ENCODE measurements around the gene OR4C3. TPM values are rescaled to one million over a fixed set of nuclear protein-coding genes. Genes with fewer than 3 reads are reported as not detected.

OR4C3 gene
- total RNA-seq, 1 experiment from 2014 or later: not detected

GRCh38 chr11:48305923-48306322 lies 18.8 kb upstream of the OR4C3 start, which contains the start of gene OR4S1:
Gene OR4S1, plus strand, starts transcription at chr11:48306223. Its CDS starts 0 bp downstream, at chr11:48306223.
- no peak within 1 kb of the TSS for H3K14ac ChIP-seq (ENCODE audit: insufficient read depth, low read length)
- peaks cover 51% of the 10 kb centered on the region for H3K9me3 ChIP-seq (ENCODE audit: control insufficient read depth, low read depth, low read length)
- no peak within 1 kb of the TSS for H4K5ac ChIP-seq (ENCODE audit: insufficient read length, low read depth, low read length)
- H3T11ph ChIP-seq (ENCODE audit: low read length): no peak within 1 kb of the TSS
- H2BK12ac ChIP-seq (ENCODE audit: insufficient read length, low read depth, low read length): no peak within 1 kb of the TSS
- H3K79me1 ChIP-seq (ENCODE audit: insufficient read depth, low read depth, low read length, poor library complexity, severe bottlenecking): no peaks in the 10 kb centered on the region
- H2AFZ ChIP-seq (ENCODE audit: low read length): no peak within 1 kb of the TSS
- Mint-ChIP-seq H3K9me3 (peaks cover 77 to 81% of the 10 kb centered on the region in 2 experiments), H3K4me1 (no peaks in the 10 kb centered on the region), H3K27me3 (ENCODE audit: low read depth) (no peaks in the 10 kb centered on the region; the same call in 1 of the 2 replicates), H3K4me3 (no peak within 1 kb of the TSS), H3K36me3 (ENCODE audit: insufficient read depth in 1 of 3, low read depth in 3 of 3) (peaks cover 6 to 17% (median 13%) of the 10 kb centered on the region in 3 experiments; a peak in 6 of 7 replicates), H3K27ac (no peak within 1 kb of the TSS)
- H3K18ac ChIP-seq (ENCODE audit: insufficient read length, low read depth, low read length): no peak within 1 kb of the TSS
- H2BK15ac ChIP-seq (ENCODE audit: low read depth, low read length): no peak within 1 kb of the TSS
- TF ChIP-seq CTCF (conservative IDR thresholded peaks at IDR 0.05): no peak
- H2BK5ac ChIP-seq (ENCODE audit: insufficient read length, low read length): no peak within 1 kb of the TSS
- no peak within 1 kb of the TSS for H2AK5ac ChIP-seq (ENCODE audit: insufficient read length, low read length)
- H3K23ac ChIP-seq (ENCODE audit: insufficient read length, low read depth, low read length): no peak within 1 kb of the TSS
- no peak within 1 kb of the TSS for H3K27ac ChIP-seq (ENCODE audit: insufficient read length, low read depth, low read length)
- H4K20me1 ChIP-seq (ENCODE audit: control insufficient read depth, insufficient read depth, insufficient read length): no peaks in the 10 kb centered on the region
- H3K9ac ChIP-seq (ENCODE audit: extremely low read depth, insufficient read length, low read length): no peak within 1 kb of the TSS
- H3K23me2 ChIP-seq (ENCODE audit: insufficient read length, low read depth, low read length, poor library complexity, severe bottlenecking): no peaks in the 10 kb centered on the region
- H3K79me2 ChIP-seq (ENCODE audit: insufficient read depth, low read length): no peaks in the 10 kb centered on the region
- no peak within 1 kb of the TSS for H2BK120ac ChIP-seq (ENCODE audit: low read depth, low read length, poor library complexity, severe bottlenecking)
- no peak within 1 kb of the TSS for H3K4ac ChIP-seq (ENCODE audit: low read depth, low read length)
- no peak within 1 kb of the TSS for H4K91ac ChIP-seq (ENCODE audit: insufficient read length, low read depth, low read length)
- no peaks in the 10 kb centered on the region for H3K4me1 ChIP-seq (ENCODE audit: insufficient read depth, low read length)
- no peak within 1 kb of the TSS for H3K4me2 ChIP-seq (ENCODE audit: insufficient read depth, insufficient read length, low read length)
- no peak within 1 kb of the TSS for H4K8ac ChIP-seq (replicated peaks; ENCODE audit: insufficient read length, low read depth, low read length)
- no peak within 1 kb of the TSS for H3K56ac ChIP-seq (ENCODE audit: insufficient read length, low read depth, low read length)
- no CpG with 5 or more reads among the region's 1 CpG for WGBS (ENCODE audit: extremely low coverage, insufficient read length, low lambda C conversion rate)
- DNase-seq: no peak
- no peak within 1 kb of the TSS for H2BK20ac ChIP-seq (ENCODE audit: low read depth, low read length, poor library complexity, severe bottlenecking)
- no peaks in the 10 kb centered on the region for H3K27me3 ChIP-seq (ENCODE audit: insufficient read depth, low read length)

Data from H9 (cell line).